Activated gamma-delta T cell (primary cell): ENCODE measurements around the gene NEDD4L.

Source experiments
- DNase-seq: peaks from one replicate; lab custom pipeline; 2025; lab: John Stamatoyannopoulos, UW

The NEDD4L gene

DNA sequence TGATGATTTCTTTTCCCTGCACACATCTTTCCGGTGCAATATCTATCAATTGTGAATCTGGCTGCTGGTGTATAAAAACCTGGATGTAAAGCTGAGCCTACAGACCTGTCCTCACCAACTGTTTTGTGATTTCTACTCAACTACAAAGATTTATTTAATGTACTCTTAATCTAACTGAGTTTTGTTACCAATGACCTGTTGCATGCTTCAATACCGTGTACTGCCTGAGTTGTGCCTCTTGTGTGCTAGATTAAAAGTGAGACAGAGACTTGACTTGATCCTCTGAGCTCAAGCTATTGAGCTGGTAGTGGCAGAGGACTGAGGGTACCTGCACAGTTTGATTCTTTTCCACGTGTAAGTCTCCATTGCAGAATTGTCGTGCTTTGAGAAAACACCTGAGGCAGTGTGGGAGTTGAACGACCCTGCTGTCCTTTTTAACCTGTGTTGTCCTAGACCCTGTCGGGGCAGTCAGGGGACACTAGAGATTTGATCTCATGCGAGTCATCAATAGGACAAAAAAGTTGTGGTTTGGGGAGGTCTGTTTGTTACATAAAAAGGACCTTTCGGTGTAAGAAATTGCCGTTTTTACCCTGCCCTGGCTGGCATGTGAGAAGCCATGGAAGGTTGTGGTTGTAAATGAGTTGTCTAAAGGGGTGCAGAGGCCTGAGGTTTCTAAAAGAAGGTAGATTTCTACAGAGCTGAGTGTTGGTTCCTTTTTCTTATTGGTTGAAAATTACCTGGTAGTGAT, 353.5 kb downstream of the NEDD4L start:
- DNase-seq: no peak

DNA sequence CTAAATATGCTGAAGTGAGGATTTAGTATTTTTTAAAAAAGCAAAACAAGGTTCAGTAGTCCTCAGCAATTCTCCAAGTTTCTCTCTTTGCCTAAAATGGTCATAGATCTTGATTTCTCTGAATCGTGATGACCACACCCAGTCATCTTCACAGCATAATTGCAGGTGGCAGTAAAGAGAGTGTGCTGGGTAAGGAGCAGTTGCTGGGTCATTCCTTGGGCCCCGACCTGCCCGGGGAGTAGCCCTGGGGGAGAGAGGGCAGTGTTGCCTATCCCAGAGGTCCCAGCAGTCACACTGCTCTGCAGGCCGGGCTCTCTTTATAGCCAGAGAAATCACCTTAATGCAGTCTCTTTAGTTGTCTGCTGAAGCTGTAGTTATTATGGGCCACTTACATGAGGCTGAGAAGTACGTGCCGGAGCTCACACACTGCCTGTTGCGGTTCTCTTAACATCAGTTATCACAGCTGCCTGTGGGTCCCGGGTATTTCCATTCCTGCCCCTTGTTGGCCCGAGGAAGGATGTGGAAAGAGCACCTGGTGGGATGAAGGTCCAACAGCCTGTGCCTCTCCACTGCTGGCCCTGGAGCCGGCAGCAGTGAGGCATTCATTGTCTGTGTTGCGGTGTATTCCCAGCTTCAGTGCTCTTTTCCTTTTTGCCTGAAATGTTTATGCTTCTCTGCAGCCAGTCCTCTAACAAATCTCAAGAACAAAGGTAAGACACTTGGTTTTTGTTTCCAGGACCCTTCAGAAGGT, 354.8 kb downstream of the NEDD4L start:
- no peak for DNase-seq

DNA sequence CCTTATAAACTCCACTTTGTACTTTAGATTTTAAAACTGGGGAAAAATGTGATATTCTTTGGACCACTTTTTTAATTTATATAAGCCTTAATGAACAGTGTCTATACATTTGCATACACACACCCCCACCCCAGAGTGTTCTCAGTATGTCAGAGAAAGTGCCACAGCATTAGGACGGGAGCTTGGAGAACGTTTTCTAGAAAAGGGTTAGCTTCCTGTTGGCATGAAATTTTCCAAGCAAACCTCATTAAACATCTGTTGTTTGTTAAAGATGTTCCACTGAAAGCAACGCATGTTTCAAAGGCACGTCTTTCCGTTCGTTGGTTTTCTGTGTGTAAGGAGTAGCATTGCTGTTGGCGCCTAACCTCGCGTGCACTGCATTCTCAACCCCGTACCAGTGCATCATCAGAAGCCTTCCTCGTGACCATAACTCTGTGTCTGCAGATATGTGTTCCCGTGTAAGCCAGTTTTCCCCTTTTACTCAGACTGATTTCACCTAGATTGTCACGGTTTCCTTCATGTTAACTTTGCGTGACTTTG, 356.4 kb downstream of the NEDD4L start:
- no peak for DNase-seq

DNA sequence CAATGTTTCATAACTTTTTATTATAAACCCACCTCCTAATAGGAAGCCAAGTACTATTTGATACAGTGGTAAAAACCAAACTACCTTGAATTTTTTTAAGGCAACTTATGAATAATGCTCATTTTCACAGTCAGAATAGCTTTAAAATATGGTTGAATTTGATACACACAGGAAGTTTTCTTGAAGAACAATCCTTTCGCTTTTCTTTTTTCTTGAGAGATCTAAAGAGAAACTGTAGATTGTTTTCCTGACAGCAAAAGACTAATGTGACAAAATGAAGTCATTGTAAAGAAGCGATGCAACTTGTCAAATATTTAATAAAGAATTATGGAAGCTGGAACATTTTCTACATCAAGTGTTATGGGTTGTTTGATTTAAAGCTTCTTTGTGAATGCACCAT, 357.2 kb downstream of the NEDD4L start:
- DNase-seq: no peak

DNA sequence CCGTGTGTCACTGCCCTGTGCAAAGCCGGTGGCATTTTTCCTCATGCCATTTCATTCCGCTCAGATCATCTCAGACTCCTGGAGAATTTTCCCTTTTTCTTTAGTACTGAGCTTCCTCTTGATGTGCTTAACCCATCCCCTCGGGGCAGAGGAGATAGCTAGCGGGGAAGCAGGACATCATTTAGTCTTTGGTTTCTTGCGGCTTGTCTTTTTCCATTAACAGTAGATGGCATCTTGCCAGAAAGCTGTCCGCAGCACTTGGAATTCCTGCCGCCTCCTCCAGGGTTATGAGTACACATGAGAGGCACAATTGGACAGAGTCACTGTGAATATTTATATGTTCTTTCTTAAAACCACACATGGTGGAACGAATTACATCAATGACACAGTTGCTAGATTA, 358.2 kb downstream of the NEDD4L start:
- DNase-seq: no peak

DNA sequence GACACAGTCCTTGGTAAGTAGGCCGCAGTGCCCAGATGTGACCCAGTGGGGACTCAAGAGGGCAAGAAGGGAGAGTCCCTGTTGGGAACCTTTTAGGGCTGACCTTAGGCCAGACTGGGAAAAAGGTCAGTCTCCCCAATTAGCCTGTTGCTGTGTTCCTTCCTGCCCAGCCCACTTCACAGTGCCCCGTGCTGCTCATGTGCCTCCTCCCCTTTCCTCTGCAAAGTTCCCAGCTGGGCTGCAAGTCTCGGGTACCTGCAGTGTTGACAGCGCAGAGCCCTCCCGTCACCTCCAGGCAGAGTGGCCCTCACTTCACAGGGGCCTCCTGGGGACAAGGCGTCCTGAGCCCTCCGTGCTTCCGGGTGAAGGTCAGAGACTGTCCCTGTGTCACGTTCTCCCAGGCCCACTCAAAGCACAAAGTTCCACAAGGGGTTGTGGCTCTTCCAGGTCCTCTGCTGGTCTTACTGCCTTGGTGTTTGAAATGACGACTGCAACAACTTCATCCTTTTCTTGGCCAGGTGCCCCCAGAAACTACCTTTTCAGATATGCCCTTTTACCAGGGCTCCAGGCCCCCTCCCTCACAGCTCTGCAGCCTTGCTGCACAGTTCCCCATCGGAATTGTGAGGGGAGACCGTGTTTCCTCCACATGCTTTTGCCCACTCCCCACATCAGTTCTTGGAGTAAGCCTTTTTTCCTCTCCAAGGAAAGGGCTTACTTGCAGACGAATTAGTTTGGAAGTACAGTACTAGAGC, 359.1 kb downstream of the NEDD4L start:
- no peak for DNase-seq

DNA sequence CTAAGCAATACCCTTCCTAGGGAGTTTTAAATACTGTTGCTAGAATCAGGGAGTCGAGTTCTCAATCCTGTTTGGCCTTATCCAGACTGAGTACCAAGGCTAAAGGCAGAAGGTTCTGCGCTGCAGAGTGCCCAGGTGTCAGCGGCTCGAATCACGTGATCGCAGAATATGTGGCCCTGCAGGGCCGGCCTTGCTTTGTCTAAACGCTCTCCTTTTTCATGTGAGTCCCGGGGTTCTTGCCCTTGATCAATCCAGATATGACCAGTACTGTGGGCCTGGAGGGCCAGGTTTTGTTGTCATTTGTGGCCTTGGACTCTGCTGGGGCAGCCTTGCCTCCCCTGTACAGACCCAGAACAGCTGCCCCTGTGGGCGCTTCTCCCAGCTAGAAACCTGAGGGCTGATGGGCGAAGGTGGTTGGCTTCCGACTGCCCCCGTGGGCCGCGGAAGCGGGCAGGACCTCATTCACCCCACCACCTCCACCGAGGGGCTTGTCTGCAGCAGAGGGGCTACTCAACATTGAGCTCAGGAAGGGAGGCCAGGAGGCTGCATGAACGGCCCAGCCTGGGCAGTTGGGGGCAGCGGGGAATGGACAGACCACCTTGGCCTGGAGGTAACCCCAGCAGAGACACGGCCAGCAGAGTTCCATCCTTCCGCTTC, 359.9 kb downstream of the NEDD4L start:
- no peak for DNase-seq

DNA sequence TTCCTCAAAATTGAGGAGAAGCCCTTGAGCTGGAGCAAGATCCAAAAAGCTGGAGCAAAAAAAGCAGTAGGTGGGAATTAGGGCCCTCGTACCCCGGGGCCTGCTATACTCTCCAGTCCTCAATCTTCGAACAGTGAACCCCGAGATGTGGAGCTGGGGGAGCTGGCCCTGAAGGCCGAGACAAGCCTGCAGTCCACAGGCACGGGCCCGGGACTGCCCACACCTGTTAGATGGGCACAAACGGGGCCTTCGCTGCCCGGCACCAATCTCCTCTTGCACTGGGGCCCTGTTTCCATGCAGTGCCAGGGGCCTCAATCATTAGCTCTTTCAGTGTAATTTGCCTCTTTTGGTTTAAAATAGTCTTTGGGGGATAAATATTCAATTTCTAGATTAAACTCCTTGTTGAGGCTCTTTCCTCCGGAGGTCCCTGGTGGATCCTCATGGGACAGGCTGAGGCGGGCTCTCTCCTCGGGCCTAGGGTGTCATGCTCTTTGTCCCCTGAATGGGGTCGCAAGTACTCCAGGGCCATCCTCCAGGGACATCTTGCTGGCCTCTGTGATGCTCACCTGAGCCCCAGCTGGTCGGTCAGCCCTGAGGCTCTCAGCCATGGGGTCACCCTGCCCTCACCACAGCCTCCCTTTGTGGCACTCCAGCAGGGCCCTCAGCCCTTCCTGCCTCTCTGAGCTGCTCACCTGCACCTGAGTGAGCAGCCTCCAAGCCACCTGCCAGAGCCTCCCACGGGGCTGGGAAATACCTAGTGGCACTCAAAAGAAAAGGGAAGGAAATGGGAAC, 361.3 kb downstream of the NEDD4L start:
- DNase-seq: no peak

DNA sequence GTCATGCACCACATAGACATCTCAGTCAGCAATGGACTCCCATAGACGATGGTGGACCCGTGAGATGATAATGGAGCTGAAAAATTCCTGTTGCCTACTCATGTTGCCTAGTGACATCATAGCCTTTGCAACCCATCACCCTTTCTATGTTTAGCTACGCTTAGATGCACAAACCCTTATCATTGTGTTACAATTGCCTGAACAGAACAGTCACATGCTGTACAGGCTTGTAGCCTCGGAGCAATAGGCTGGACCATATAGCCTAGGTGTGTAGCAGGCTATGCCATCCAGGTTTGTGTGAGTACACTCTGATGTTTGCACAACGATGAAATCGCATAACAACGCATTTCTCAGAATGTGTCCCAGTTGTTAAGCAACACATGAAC, 363.2 kb downstream of the NEDD4L start:
- no peak for DNase-seq

DNA sequence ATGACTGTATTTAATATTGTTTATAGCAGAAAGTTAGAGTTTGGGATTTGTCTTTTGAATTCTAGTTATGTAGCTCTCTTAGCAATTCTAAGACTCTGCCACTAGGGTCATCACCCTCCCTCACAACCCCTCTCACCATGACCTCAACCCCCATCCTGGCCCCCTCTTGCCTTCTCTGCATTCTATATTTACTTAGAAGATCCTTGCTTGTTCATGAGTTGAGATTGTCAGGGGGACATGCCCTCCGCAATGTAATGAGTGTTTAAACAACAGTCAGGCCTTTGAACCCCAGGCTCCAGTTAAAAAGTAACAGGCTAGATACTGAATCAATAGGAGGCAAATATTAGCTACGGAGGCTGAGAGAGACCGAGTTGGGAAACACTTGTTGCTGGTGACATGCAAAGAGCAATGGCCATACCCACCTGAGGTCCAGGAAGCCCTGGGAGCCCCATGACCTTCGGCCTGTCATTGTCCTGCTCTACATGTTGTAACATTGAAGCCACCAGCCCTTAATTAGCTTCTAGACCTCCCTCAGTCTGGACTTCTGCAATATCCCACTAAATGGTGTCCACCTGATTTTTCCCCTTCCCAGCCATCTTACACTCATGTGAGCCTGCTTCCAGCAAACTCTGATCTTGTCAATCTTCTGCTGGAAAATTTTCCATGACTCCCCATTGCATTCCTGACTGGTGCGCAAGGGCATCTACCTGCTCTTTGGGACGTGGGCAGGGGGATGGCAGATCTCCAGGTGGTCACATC, 363.8 kb downstream of the NEDD4L start:
- DNase-seq: no peak

DNA sequence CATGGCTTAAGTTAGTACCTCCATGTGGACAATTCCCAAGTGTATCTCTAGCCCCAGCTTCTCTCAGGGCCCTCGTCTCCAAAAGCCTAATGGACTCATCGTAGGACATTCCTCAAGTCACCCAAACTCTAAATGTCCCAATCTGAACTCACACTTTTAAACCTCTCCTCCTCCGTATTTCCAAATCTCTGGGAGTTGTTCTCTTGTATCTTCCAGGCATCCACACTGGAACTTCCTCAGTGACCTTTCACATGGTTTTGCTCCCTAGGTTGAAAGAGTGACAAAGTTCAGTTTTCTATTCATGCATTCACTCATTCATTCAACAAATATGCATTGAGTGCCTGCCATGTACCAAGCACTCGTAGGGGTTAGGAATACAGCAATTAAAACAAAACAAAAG, 364.6 kb downstream of the NEDD4L start:
- no peak for DNase-seq

DNA sequence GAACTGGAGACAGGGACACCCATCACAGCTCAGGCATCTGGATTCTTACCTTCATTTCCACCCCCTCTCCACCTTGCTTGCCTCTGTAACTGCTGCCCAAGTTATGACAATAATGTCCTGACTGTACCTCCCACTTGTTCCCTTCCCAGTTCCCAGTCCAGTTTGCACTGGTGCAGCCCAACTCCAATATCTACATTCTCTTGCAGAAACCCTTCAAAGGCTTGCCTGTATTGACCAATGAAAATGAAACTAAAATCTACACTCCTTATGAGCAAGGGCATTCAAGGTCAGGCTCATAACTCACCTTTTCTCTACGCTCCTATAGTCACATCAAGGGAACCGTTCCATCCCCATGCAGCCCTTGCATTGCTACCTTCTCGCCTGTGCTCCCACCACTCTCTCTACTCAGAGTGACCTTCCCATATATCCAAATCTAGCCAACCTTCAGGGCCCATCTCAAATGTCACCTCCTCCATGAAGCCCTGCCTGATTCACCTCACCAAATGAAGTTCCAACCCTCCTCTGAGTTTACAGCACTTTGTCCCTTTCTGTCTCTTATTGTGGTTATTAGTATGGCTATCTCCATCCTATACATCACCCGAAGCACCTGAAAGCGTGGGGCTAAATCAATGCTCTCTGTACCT, 365.9 kb downstream of the NEDD4L start:
- no peak for DNase-seq

DNA sequence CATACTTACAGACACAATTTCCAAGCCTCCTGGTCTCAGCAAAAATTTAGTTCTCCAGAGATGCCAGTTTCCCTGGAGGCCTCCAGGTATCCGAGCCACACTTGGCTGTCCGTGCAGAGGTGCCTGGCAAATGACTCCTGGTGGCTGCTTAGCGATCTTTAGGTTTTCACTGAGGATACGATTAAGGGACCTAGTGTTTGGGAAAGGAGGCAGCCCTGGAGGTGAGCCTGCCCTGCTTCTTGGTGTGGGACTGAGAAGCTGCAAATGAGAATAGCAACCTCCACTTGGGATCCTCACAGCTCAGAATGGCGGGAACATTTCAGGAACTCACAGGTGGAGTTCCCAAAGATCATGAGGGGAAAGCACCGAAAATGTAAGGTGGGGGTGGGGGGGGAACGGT, 367.3 kb downstream of the NEDD4L start:
- no peak for DNase-seq

DNA sequence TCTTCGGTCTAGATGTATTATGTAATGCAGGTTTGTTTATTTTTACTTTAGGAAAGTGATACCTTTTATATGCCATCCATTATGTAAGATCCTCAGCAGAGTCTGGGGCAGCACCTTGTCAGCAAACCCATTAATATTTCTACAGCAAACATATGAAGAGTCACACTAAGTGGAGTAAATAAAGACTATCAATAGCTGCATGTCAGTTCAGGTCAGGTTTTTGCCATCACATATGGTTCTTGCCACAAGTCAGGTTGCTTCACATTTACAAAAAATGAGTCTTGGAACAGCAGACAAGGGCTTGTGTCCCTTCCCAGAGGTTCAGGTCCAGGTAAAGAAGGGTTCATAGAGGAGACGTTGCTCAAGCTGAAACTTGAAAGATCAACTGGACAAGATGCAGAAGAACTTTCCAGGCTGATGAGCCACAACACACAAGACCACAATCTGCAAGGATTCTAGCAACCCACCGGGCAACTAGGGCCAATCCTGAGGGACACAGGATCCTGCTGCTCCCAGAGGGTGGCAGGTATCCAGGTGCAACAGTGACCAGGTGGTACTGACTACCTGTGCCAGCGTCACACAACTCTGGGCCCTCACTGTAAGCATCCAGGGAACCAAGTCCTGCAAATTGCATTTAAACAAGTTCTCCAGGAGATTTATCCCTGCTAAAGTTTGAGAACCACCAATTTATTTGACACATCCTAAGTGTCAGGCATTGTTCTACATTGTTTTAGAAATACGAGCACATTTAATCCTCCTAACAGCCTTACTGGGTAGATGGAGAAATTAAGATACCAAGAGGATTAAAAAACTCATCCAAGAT, 369.0 kb downstream of the NEDD4L start:
- no peak for DNase-seq

DNA sequence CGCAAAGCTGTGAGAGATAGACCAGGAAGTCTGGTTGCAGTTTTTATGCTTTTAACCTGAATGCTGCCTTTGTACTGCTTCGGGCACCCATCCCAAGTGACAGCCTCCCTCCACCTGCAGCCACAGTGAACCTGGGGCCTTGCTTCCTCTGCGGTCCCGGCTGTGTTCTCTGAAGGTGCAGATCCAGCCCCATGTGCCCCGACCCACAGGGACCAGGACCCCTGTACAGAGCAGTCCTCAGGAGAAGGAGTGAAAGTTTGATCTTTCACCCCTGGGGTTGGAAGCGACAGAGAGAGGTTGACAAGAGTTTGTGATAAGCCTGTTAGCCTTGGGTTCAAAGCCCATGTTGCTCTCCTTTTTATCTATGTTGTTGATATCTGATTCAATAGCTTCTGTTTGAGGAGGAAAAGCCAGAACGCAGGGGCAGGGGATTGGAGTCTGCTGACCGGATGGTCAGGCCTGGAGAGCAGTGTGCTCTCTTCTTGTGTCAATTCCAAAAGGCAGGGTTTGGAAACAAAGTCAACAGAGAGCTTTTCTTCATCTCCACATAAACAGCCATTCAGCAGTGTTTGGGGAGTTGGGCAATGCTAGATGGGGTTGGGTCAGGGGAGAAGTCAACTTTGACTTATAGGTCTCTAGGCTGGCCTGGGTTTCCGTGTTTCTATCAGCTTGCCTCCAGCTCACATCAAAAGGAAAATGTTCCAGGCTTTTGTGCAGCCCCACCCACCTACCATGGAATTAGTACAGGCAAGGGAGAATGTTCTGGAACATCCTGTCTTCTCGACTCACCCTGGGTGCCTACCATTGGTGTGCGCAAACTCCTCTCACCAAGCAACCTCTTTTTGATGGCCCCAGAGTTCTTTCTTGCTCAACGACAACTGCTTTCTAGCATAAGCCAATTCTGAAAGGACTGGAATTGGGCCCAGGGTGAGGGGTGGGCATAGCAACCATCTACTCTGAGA, 369.9 kb downstream of the NEDD4L start:
- no peak for DNase-seq

DNA sequence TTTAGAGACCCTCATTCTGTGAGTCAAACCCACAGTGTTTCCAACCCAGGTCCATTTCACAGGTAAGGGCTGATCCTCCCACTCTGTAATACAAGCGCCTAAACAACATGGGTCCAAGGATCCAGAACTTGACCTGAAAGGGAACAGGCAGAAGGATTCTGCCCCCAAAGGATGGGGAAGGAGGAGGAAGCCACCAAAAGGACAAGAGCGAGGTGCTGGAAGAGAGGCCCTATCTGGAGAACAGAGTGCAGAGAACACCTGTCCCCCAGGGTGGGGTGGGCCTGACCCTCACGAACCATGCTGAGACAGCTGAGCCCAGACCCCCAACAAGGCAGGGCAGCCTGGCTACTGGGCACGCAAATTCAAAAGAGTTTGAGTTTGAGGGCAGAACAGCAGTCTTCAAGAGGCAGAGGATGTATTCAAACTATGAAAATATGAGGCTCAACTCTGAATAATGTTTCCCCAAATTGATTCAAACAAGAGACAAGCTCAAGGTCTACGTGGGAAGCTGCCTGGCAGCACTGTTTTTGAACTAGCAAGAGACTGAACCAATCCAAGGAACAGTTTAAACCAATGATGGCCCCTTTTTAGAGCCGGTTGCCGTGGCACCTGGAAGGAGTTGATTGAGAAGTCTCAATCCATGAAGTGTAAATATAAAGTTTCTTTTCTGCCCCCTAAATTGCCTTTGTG, 372.1 kb downstream of the NEDD4L start:
- DNase-seq: no peak
